GM12878 (cell line): Measurements from ENCODE around the gene LAMB1. TPM values are rescaled to one million over a fixed set of nuclear protein-coding genes. Genes with fewer than 3 reads are reported as not detected.

Experiments used
- ATAC-seq: fragments of 200-7000 bp; cut with Tn5 transposase; 3 replicates; pipeline ENCODE4 v1.9.1; 2020; ENCODE audit warnings: mild to moderate bottlenecking, moderate library complexity
- BruUV-seq: library from RNA; stranded (reverse); fragments of 400-500 nt; replicated peaks from 2 replicates; lab custom pipeline; 2021; lab: Mats Ljungman, UMichigan
- CTCF ChIA-PET: fragments of 300-600 bp; sonication (Branson Sonifier 250); formaldehyde crosslinking; extraction: SDS; loops from one replicate; lab custom pipeline; 2021; ENCODE audit warnings: inconsistent platforms; lab: Yijun Ruan, JAX
- POLR2A ChIA-PET: fragments of 350-600 bp; formaldehyde crosslinking; extraction: SDS; loops from one replicate; lab custom pipeline; 2021; ENCODE audit warnings: inconsistent platforms; lab: Charles Lee
- RAD21 ChIA-PET: fragments of 300-600 bp; sonication (Branson Sonifier 250); formaldehyde crosslinking; loops from one replicate; lab custom pipeline; 2023; ENCODE audit warnings: antibody characterized with exemption; ENCODE audit not compliant: unreplicated experiment; lab: Charles Lee
- SMC1A ChIA-PET: fragments of 300-600 bp; sonication (Branson Sonifier 250); formaldehyde crosslinking; loops from one replicate; lab custom pipeline; 2023; ENCODE audit not compliant: unreplicated experiment, uncharacterized antibody; lab: Charles Lee
- DNase-seq: peaks from one replicate; pipeline ENCODE4 v3.0.0-alpha.2; 2011; ENCODE audit warnings: low read depth, low spot score
- FAIRE-seq: peaks from 3 replicates; lab custom pipeline; 2011; peaks lifted over from hg19 to GRCh38; lab: Jason Lieb, UNC
- H2AFZ ChIP-seq: 2 replicates; pipeline ENCODE4 v1.6.0; 2011; ENCODE audit warnings: low read depth, low read length, control low read depth; ENCODE audit not compliant: control insufficient read depth
- H3K27ac ChIP-seq: 2 replicates; pipeline ENCODE4 v1.5.1; 2011; ENCODE audit warnings: control low read depth; ENCODE audit not compliant: control insufficient read depth, insufficient read depth
- H3K27me3 ChIP-seq, 2 experiments: replicated peaks in 1 of 2; 2 replicates each; pipeline versions ENCODE4 v1.6.0 to v1.6.1; 2011; ENCODE audit warnings: low read length in 1 of 2; ENCODE audit not compliant: control insufficient read depth in 2 of 2, insufficient read depth in 2 of 2
- H3K36me3 ChIP-seq, 2 experiments: 2 replicates each; pipeline ENCODE4 v1.5.1; 2011; ENCODE audit warnings: low read length in 1 of 2; ENCODE audit not compliant: control insufficient read depth in 2 of 2, insufficient read depth in 2 of 2
- H3K4me1 ChIP-seq: 2 replicates; pipeline ENCODE4 v1.6.1; 2011; ENCODE audit warnings: mild to moderate bottlenecking, low read length, moderate library complexity, mixed read lengths; ENCODE audit not compliant: control insufficient read depth, insufficient read depth
- H3K4me2 ChIP-seq: 2 replicates; pipeline ENCODE4 v1.6.0; 2011; ENCODE audit warnings: control low read depth; ENCODE audit not compliant: control insufficient read depth, insufficient read depth
- H3K4me3 ChIP-seq: fragments of 200-600 bp; sonication (generic); 2 replicates; pipeline ENCODE4 v1.5.1; 2016
- H3K79me2 ChIP-seq: 2 replicates; pipeline ENCODE4 v1.6.0; 2011; ENCODE audit warnings: low read length; ENCODE audit not compliant: control insufficient read depth, insufficient read depth
- H3K9ac ChIP-seq: 2 replicates; pipeline ENCODE4 v1.8.0; 2011; ENCODE audit warnings: low read length, control low read depth, mixed read lengths; ENCODE audit not compliant: control insufficient read depth, insufficient read depth
- H3K9me3 ChIP-seq: replicated peaks from 3 replicates; pipeline ENCODE4 v1.5.1; 2011; ENCODE audit warnings: mild to moderate bottlenecking, low read length; ENCODE audit not compliant: control insufficient read depth, insufficient read depth
- H4K20me1 ChIP-seq: 2 replicates; pipeline ENCODE4 v1.6.0; 2011; ENCODE audit not compliant: control insufficient read depth, insufficient read depth
- CREB1 ChIP-seq: IDR thresholded peaks from 2 replicates; pipeline ENCODE4 v1.6.1; 2012; ENCODE audit warnings: low read depth, mild to moderate bottlenecking, inconsistent platforms
- FOXM1 ChIP-seq: IDR thresholded peaks from 2 replicates; pipeline ENCODE4 v1.6.1; 2012; ENCODE audit warnings: low read depth, mild to moderate bottlenecking, inconsistent platforms, low read length, moderate library complexity
- MEF2B ChIP-seq: fragments of 450-650 bp; IDR thresholded peaks from 2 replicates; pipeline ENCODE4 v1.6.1; 2018; ENCODE audit warnings: mild to moderate bottlenecking, moderate library complexity; ENCODE audit not compliant: partially characterized antibody, poor library complexity, severe bottlenecking
- MYB ChIP-seq: fragments of 150-350 bp; IDR thresholded peaks from 2 replicates; pipeline ENCODE4 v1.6.1; 2014; ENCODE audit warnings: mild to moderate bottlenecking, low read depth, low read length, borderline replicate concordance
- NFIC ChIP-seq: IDR thresholded peaks from 2 replicates; pipeline ENCODE4 v1.6.1; 2012; ENCODE audit warnings: low read depth, mild to moderate bottlenecking, inconsistent platforms, low read length, moderate library complexity
- NR2F1 ChIP-seq: fragments of 450-650 bp; conservative IDR thresholded peaks from 2 replicates; pipeline ENCODE4 v1.6.1; 2017; ENCODE audit warnings: mild to moderate bottlenecking
- WGBS: methylation state at CpG from one replicate; pipeline ENCODE4 v1.1.6; 2016; ENCODE audit warnings: low lambda C conversion rate; ENCODE audit not compliant: insufficient replicate concordance, insufficient coverage; ENCODE audit errors: missing lambda C conversion rate; 5-methylcytosine and 5-hydroxymethylcytosine counted together
- in situ Hi-C: fragments of 300-500 bp; cut with MboI; formaldehyde crosslinking; loops from 9 replicates; pipeline ENCODE4 v1.14.3; 2018; ENCODE audit warnings: mixed read lengths
- intact Hi-C: fragments of 100-400 bp; cut with micrococcal nuclease; formaldehyde crosslinking; loops from one replicate; pipeline ENCODE4 v1.14.2; 2022; ENCODE audit not compliant: unreplicated experiment
- polyA plus RNA-seq, 11 experiments: library from polyadenylated mRNA; depleted of rRNA in 4 of 11; unstranded in 6 of 11; stranded (reverse) in 5 of 11; fragments of >200 nt; fragmentation: Nextera tagmentation in 4 of 11; fragmentation: Illumina TruSeq in 1 of 11; extraction: Ambion mirVana in 4 of 11; extraction: Trizol in 1 of 11; gene quantifications; 1 replicate in 1 of 11; 2 replicates in 10 of 11; pipeline versions ENCODE4 v1.2.1 to v1.2.3, GENCODE V29; 2011 to 2016; ENCODE audit warnings: inconsistent platforms in 2 of 11, missing spikeins in 2 of 11, low read depth in 1 of 11
- total RNA-seq, 4 experiments: library from RNA; depleted of rRNA in 3 of 4; stranded (reverse); fragments of >200 nt in 3 of 4; fragmentation: Illumina TruSeq in 1 of 4; extraction: Trizol in 1 of 4; gene quantifications; 2 replicates each; pipeline versions ENCODE4 v1.2.1 to v1.2.3, GENCODE V29; 2013 to 2021
- TF ChIP-seq, protein P1 (sequence below): fragments of 450-650 bp; formaldehyde crosslinking; IDR thresholded peaks from 2 replicates; pipeline ENCODE4 v1.5.0; 2022; ENCODE audit warnings: mild to moderate bottlenecking, missing genetic modification characterization

The LAMB1 gene
- total and polyA plus RNA-seq, 10 of the 15 experiments (the other 5 are each of a cell fraction or from before 2014, with no cell fraction given): 0.05 to 2.2 (median 1.2) TPM; not detected in 4

DNA sequence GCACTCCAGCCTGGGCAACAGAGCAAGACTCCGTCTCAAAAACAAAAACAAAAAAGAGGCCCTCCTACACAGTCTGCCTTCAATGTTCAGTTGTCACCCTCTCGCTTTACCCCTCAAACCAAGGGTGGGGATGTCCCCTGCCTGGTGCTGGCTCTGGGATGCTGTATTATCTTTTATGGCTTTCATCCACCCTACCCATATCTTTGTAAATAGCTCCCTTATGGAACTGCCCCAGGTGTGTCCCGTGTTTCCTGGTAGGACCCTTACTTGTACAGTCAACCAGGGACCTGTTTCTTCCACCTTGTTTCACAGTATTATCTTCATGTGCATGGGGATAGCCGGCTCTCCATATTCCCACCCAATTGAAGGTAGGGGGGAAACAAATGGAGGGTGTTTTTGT, 15.7 kb upstream of the LAMB1 start:
- CTCF ChIA-PET: no interaction called here
- in situ Hi-C loops: no loop called here

More for the DNA sequence above, 15.7 kb upstream of the LAMB1 start:
- H3K4me2 ChIP-seq: no peak overlapping the region
- no peaks in the 10 kb centered on the region for H4K20me1 ChIP-seq
- intact Hi-C loops: no loop called here
- FAIRE-seq: no peak
- no peaks in the 10 kb centered on the region for H3K4me1 ChIP-seq
- BruUV-seq: no TSS peak
- H3K27me3 ChIP-seq: peaks cover 0 to 3% of the 10 kb centered on the region in 2 experiments; a peak in 3 of 4 replicates
- H3K4me3 ChIP-seq: no peak overlapping the region
- ChIA-PET POLR2A (no interaction called here), SMC1A (no interaction called here), RAD21 (no interaction called here)
- no peaks in the 10 kb centered on the region for H3K79me2 ChIP-seq
- ATAC-seq: no peak
- H3K27ac ChIP-seq: no peak overlapping the region
- H3K9ac ChIP-seq: no peak overlapping the region
- WGBS: 40% methylated on average over 4 of the region's 4 CpGs
- no peaks in the 10 kb centered on the region for H3K9me3 ChIP-seq
- DNase-seq: no peak
- no peak overlapping the region for H2AFZ ChIP-seq
- no peaks in the 10 kb centered on the region for H3K36me3 ChIP-seq
- TF ChIP-seq CREB1: no peak
- no peak for TF ChIP-seq NFIC
- no peak for TF ChIP-seq MEF2B
- TF ChIP-seq, protein P1, sequence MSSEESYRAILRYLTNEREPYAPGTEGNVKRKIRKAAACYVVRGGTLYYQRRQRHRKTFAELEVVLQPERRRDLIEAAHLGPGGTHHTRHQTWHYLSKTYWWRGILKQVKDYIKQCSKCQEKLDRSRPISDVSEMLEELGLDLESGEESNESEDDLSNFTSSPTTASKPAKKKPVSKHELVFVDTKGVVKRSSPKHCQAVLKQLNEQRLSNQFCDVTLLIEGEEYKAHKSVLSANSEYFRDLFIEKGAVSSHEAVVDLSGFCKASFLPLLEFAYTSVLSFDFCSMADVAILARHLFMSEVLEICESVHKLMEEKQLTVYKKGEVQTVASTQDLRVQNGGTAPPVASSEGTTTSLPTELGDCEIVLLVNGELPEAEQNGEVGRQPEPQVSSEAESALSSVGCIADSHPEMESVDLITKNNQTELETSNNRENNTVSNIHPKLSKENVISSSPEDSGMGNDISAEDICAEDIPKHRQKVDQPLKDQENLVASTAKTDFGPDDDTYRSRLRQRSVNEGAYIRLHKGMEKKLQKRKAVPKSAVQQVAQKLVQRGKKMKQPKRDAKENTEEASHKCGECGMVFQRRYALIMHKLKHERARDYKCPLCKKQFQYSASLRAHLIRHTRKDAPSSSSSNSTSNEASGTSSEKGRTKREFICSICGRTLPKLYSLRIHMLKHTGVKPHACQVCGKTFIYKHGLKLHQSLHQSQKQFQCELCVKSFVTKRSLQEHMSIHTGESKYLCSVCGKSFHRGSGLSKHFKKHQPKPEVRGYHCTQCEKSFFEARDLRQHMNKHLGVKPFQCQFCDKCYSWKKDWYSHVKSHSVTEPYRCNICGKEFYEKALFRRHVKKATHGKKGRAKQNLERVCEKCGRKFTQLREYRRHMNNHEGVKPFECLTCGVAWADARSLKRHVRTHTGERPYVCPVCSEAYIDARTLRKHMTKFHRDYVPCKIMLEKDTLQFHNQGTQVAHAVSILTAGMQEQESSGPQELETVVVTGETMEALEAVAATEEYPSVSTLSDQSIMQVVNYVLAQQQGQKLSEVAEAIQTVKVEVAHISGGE (CRISPR knock-in tag): no peak
- TF ChIP-seq FOXM1: no peak
- TF ChIP-seq NR2F1: no peak
- TF ChIP-seq MYB: no peak
